GM19452 (cell line): ENCODE measurements around the gene CMTM5.

Experiments used
- ATAC-seq: cut with Tn5 transposase; IDR thresholded peaks from one replicate; pipeline ENCODE4 v1.9.1; 2021; ENCODE audit not compliant: unreplicated experiment

CMTM5 gene

GRCh38 chr14:23358042-23358441 is 18.8 kb upstream of the CMTM5 start:
- no peak for ATAC-seq

GRCh38 chr14:23358553-23359166 is 18.2 kb upstream of the CMTM5 start:
- ATAC-seq = no peak

- ATAC-seq = no peak
Measured at GRCh38 chr14:23359167-23359626, 17.6 kb upstream of the CMTM5 start.

GRCh38 chr14:23359722-23360447 is 17.0 kb upstream of the CMTM5 start:
- ATAC-seq = no peak

- no peak for ATAC-seq
Measured at GRCh38 chr14:23360496-23360895, 16.4 kb upstream of the CMTM5 start.

- ATAC-seq = no peak
Measured at GRCh38 chr14:23361320-23361719, 15.5 kb upstream of the CMTM5 start.

- no peak for ATAC-seq
Measured at GRCh38 chr14:23361763-23362162, 15.1 kb upstream of the CMTM5 start.

- no peak for ATAC-seq
Measured at GRCh38 chr14:23362200-23362599, 14.6 kb upstream of the CMTM5 start.

- no peak for ATAC-seq
Measured at GRCh38 chr14:23364164-23365035, 12.4 kb upstream of the CMTM5 start.

- ATAC-seq = no peak
Measured at GRCh38 chr14:23365036-23365731, 11.7 kb upstream of the CMTM5 start, which contains the start of gene EFS. Gene EFS, minus strand, starts transcription at chr14:23365172. Its CDS starts 147 bp downstream, at chr14:23365025.

GRCh38 chr14:23365732-23366425 is 11.0 kb upstream of the CMTM5 start:
- ATAC-seq = no peak

GRCh38 chr14:23366426-23366921 is 10.4 kb upstream of the CMTM5 start:
- no peak for ATAC-seq

GRCh38 chr14:23370221-23370620 is 6.6 kb upstream of the CMTM5 start:
- no peak for ATAC-seq

- ATAC-seq = no peak
Measured at GRCh38 chr14:23371865-23372264, 5.0 kb upstream of the CMTM5 start.

GRCh38 chr14:23372509-23372908 is 4.3 kb upstream of the CMTM5 start, which contains the start of gene IL25:
Gene IL25, plus strand, starts transcription at chr14:23372809.
- ATAC-seq = no peak

- ATAC-seq = no peak
Measured at GRCh38 chr14:23373041-23373440, 3.8 kb upstream of the CMTM5 start.

GRCh38 chr14:23375527-23376251 is 1.2 kb upstream of the CMTM5 start:
- no peak for ATAC-seq

- no peak for ATAC-seq
Measured at GRCh38 chr14:23377198-23377550, 328 bp downstream of the CMTM5 start.
